Stimulated activated CD8-positive, alpha-beta memory T cell treated with anti-CD3 and anti-CD28 coated beads, Interleukin-4, amount 100 ng/mL, for 1 hour (primary cell): ENCODE measurements around the gene MYH10.
"Not testable (repeated sequence)": the region's sequence is repeated elsewhere in the genome, so short reads cannot be mapped to it uniquely, and the experiment has no call there.

Source experiments
- DNase-seq, 2 donors: peaks; one replicate each; pipeline ENCODE4 v3.0.0-alpha.2; 2020; ENCODE audit warnings: low read depth in 2 of 2, low spot score in 1 of 2

Gene MYH10

GRCh38 chr17:8630227-8630801, at the start of gene MYH10:
TSS of gene MYH10 (minus strand) at chr17:8630725. CDS start at chr17:8623246, 7,479 bp downstream.
- no peak for DNase-seq

GRCh38 chr17:8679126-8679525, 48.6 kb upstream of the MYH10 start:
- no peak for DNase-seq

- DNase-seq, result no peak
Measured at GRCh38 chr17:8675306-8675705, 44.8 kb upstream of the MYH10 start.

GRCh38 chr17:8674344-8675305, 44.1 kb upstream of the MYH10 start:
- no peak for DNase-seq

- no peak for DNase-seq
Measured at GRCh38 chr17:8673612-8674011, 43.1 kb upstream of the MYH10 start.

GRCh38 chr17:8672326-8672725, 41.8 kb upstream of the MYH10 start:
- DNase-seq, result no peak

- DNase-seq, result no peak
Measured at GRCh38 chr17:8670421-8670820, 39.9 kb upstream of the MYH10 start.

- DNase-seq, result no peak
Measured at GRCh38 chr17:8668176-8668740, 37.7 kb upstream of the MYH10 start.

GRCh38 chr17:8667421-8667820, 36.9 kb upstream of the MYH10 start:
- no peak for DNase-seq

- DNase-seq, result no peak
Measured at GRCh38 chr17:8665684-8666083, 35.2 kb upstream of the MYH10 start.

GRCh38 chr17:8664456-8665126, 34.1 kb upstream of the MYH10 start:
- no peak for DNase-seq

- no peak for DNase-seq
Measured at GRCh38 chr17:8662973-8663372, 32.4 kb upstream of the MYH10 start.

GRCh38 chr17:8662076-8662831, 31.7 kb upstream of the MYH10 start:
- no peak for DNase-seq

GRCh38 chr17:8660709-8661108, 30.2 kb upstream of the MYH10 start:
- DNase-seq, result not testable (repeated sequence)

- DNase-seq, result no peak
Measured at GRCh38 chr17:8659758-8660410, 29.4 kb upstream of the MYH10 start.

GRCh38 chr17:8658810-8659209, 28.3 kb upstream of the MYH10 start:
- DNase-seq, result no peak

- DNase-seq, result no peak
Measured at GRCh38 chr17:8656693-8657092, 26.2 kb upstream of the MYH10 start.

- DNase-seq, result no peak
Measured at GRCh38 chr17:8654822-8655221, 24.3 kb upstream of the MYH10 start.

GRCh38 chr17:8651013-8651412, 20.5 kb upstream of the MYH10 start:
- no peak for DNase-seq

GRCh38 chr17:8650119-8650499, 19.6 kb upstream of the MYH10 start:
- no peak for DNase-seq
